Brain pericyte (primary cell): ENCODE results near the gene SYNGR2.
"Not testable (repeated sequence)": the region's sequence is repeated elsewhere in the genome, so short reads cannot be mapped to it uniquely, and the experiment has no call there.

Experiments
- DNase-seq: peaks from one replicate; pipeline ENCODE4 v3.0.0-alpha.2; 2012; ENCODE audit warnings: low read depth, low spot score

The SYNGR2 gene

GRCh38 chr17:78171591-78172248 lies 3.3 kb downstream of the SYNGR2 start:
- DNase-seq: not testable (repeated sequence)

- no peak for DNase-seq
These were observed 4.1 kb downstream of the SYNGR2 start for GRCh38 chr17:78172249-78173051.

GRCh38 chr17:78173097-78173715 lies 4.8 kb downstream of the SYNGR2 start:
- no peak for DNase-seq

GRCh38 chr17:78174346-78174869 lies 6.0 kb downstream of the SYNGR2 start:
- no peak for DNase-seq

- DNase-seq: no peak
These were observed 6.7 kb downstream of the SYNGR2 start for GRCh38 chr17:78174870-78175642.

GRCh38 chr17:78175643-78175981 lies 7.2 kb downstream of the SYNGR2 start:
- no peak for DNase-seq

- no peak for DNase-seq
These were observed 8.2 kb downstream of the SYNGR2 start for GRCh38 chr17:78176548-78177025.

GRCh38 chr17:78179372-78179771 lies 11.0 kb downstream of the SYNGR2 start:
- DNase-seq: no peak

GRCh38 chr17:78180083-78180482 lies 11.7 kb downstream of the SYNGR2 start:
- DNase-seq: peak; percentile 38

- DNase-seq: no peak
These were observed 12.1 kb downstream of the SYNGR2 start for GRCh38 chr17:78180508-78180907.

- DNase-seq: no peak
These were observed 14.1 kb downstream of the SYNGR2 start for GRCh38 chr17:78182504-78182903.

- no peak for DNase-seq
These were observed 15.5 kb downstream of the SYNGR2 start for GRCh38 chr17:78183916-78184315.

- no peak for DNase-seq
These were observed 16.0 kb downstream of the SYNGR2 start for GRCh38 chr17:78184351-78184750.

GRCh38 chr17:78184868-78185267 lies 16.5 kb downstream of the SYNGR2 start:
- no peak for DNase-seq

GRCh38 chr17:78185981-78186691 lies 17.8 kb downstream of the SYNGR2 start:
- DNase-seq: no peak

- peak; percentile 94 for DNase-seq
These were observed 18.6 kb downstream of the SYNGR2 start, which contains the start of the genes AFMID and TK1 for GRCh38 chr17:78186692-78187595. AFMID (plus strand) TSS chr17:78187362; CDS start chr17:78187371, 9 bp downstream. TK1 (minus strand) TSS chr17:78187052; CDS start chr17:78186994, 58 bp downstream.

GRCh38 chr17:78196716-78197115 lies 28.3 kb downstream of the SYNGR2 start:
- no peak for DNase-seq

GRCh38 chr17:78197147-78197832 lies 28.9 kb downstream of the SYNGR2 start:
- no peak for DNase-seq

GRCh38 chr17:78200451-78200850 lies 32.1 kb downstream of the SYNGR2 start:
- no peak for DNase-seq
